ENCODE data around the gene RTP3.

DNA sequence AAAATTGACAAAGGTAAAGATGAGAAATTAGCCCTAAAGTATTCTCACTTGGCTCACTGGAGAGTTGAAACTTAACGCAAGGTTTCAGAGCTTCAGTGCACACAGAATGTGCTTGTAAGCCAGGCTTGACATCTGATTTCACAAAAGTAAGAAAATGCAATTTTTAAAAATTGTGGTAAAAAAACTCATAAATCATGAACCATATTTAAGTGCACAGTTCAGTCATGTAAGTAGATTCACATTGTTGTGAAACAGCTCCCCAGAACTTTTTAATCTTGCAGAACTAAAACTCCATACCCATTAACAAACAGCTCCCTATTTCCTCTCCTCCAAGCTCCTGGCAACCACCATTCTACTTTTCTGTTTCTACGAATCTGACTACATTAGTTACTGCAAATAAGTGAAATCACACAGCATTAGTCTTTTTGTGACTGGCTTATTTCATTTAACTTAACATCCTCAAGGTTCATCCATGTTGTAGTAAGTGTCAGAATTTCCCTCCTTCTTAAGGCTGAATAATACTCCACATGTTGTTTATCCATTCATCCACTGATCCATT is 14.5 kb downstream of the RTP3 start:
- TF ChIP-seq, protein P1, sequence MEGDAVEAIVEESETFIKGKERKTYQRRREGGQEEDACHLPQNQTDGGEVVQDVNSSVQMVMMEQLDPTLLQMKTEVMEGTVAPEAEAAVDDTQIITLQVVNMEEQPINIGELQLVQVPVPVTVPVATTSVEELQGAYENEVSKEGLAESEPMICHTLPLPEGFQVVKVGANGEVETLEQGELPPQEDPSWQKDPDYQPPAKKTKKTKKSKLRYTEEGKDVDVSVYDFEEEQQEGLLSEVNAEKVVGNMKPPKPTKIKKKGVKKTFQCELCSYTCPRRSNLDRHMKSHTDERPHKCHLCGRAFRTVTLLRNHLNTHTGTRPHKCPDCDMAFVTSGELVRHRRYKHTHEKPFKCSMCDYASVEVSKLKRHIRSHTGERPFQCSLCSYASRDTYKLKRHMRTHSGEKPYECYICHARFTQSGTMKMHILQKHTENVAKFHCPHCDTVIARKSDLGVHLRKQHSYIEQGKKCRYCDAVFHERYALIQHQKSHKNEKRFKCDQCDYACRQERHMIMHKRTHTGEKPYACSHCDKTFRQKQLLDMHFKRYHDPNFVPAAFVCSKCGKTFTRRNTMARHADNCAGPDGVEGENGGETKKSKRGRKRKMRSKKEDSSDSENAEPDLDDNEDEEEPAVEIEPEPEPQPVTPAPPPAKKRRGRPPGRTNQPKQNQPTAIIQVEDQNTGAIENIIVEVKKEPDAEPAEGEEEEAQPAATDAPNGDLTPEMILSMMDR (conservative IDR thresholded peaks at IDR 0.05; ENCODE audit: low read depth in 2 of 2) = no peak
- TF ChIP-seq EZH2phosphoT487 (IDR thresholded peaks at IDR 0.05; ENCODE audit: unreplicated experiment) = no peak
- no peak for TF ChIP-seq POLR2AphosphoS5 (IDR thresholded peaks at IDR 0.05; ENCODE audit: low read depth)
- no peak for TF ChIP-seq EZH2 (IDR thresholded peaks at IDR 0.05; ENCODE audit: low read depth, unreplicated experiment)
- no peak for TF ChIP-seq ETS1 (IDR thresholded peaks at IDR 0.05)
- no peak for TF ChIP-seq JUNB (IDR thresholded peaks at IDR 0.05; ENCODE audit: unreplicated experiment)
- no peak for TF ChIP-seq ZNF114 (CRISPR knock-in tag; IDR thresholded peaks at IDR 0.05)

Data from GM23338 (cell line).